GM19455 (cell line): ENCODE measurements around the gene COBL.

ENCODE experiments used
- ATAC-seq: cut with Tn5 transposase; IDR thresholded peaks from one replicate; pipeline ENCODE4 v1.9.1; 2021; ENCODE audit not compliant: unreplicated experiment

The COBL gene

DNA sequence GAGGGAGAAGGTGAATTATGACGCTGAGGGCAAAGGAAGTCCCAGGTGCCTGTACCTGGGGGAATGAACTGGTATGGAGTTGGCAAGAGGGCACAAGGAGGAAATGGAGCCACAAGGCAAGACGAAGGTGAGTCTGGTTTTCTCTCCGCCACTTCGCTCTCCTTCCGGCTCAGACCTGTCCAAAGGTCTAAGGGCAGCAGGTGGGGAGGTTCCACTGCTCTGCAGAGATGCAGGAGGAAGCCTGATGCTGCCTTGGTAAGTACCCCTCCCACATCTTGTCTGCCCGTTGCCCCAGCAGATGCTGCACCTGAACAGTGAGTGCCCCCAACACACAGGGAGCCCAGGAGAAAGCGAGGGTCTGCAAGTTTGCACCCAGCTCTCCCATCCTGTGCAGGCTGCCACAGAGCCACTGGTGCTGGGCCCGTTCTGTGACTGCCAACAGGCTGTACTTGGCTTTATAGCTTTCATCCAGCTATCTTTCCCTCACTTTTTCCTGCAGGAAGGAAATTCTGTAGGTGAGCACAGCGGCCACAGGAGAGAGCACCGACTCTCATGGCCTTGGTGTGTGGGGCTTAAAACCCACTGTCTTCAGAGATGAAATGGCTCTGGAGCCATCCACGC, 235.2 kb downstream of the COBL start:
- no peak for ATAC-seq

GRCh38 chr7:51080622-51081269, 235.9 kb downstream of the COBL start:
- no peak for ATAC-seq

DNA sequence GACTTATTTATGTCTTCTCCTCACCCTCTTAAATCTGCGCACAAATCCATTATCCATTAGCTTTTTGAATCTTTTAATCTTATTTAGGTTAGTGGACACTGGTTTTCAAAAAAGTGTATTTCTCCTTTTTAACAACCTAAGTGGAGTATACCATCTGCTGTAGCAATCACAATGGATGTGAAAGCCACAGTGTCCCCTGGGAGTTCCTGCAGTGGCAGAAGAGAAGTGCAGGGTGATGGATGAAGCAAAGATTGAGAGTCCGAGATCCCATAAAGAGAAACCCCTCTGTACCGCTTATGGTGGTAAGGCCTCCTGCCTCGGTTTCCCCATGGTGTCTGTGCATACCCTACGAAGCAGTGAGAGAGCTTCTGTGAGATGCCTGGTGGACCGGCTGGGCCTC, 236.4 kb downstream of the COBL start:
- no peak for ATAC-seq

DNA sequence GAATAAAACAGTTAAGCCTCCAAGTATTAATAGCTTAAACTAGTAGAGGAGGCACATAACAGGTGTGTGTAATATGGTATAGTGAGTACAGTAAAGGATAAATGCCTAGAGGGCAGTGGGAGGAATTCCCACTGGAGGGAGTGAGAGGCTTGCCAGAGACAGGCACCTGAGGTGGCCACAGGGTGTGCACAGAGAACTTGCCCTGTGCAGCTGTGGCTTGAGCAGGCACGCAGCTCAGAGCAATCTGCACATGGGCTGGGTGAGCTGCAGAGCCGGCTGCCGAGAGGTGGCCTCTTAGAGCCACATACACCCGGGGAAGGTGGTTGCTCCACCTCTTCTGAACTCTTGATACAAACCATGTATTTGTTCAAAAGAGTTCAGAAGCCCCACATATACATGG, 237.1 kb downstream of the COBL start:
- no peak for ATAC-seq

- no peak for ATAC-seq
Measured at GRCh38 chr7:51078653-51079052, 238.0 kb downstream of the COBL start.

DNA sequence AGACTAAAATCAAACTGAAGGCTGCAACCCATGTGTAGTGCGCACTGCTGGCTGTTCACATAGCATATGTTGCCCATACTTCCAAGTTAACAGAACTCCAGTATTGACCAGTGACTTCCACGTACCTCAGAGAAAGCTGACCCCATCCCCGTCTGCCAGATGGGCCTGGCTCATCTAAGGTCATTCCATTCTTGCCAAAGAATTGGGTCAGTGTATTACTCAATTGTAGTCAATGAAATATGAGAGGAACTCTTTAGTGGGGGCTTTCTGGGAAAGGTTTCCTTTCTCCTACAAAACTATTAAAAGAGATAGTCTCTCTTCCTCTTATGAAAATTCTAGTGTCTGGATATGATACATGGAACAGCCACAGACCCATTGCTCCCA, 238.6 kb downstream of the COBL start:
- ATAC-seq = no peak

DNA sequence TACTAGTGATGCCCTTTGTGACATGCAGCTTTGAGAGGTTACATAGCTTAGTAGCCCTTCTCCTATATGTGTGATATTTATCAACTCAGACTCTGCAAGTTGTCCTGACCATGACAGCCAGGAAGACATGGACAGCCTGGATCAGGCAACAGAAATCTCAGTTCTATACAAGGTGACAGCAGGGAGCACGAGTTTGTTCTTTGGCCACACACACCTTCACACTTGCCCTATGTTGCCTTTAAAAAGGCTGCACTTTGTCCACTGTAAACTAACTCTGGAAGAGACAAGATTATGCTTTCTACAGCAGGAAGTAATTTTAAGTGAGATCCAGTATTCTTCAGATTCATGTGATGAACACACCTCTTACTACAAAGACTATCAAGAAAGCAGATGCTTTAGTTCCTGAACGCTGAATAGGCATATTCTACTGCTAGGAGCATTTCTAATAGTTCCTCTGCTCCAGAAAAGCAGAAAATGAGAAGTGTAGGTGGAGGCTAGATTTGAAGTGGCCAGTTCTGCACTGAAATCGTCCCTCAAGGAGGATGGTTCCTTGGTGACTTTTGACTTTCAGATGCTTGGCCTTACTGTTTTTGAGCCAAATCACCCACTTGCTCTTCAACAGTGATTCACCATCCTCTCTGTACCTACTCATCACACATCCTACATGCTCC, 239.2 kb downstream of the COBL start:
- no peak for ATAC-seq

DNA sequence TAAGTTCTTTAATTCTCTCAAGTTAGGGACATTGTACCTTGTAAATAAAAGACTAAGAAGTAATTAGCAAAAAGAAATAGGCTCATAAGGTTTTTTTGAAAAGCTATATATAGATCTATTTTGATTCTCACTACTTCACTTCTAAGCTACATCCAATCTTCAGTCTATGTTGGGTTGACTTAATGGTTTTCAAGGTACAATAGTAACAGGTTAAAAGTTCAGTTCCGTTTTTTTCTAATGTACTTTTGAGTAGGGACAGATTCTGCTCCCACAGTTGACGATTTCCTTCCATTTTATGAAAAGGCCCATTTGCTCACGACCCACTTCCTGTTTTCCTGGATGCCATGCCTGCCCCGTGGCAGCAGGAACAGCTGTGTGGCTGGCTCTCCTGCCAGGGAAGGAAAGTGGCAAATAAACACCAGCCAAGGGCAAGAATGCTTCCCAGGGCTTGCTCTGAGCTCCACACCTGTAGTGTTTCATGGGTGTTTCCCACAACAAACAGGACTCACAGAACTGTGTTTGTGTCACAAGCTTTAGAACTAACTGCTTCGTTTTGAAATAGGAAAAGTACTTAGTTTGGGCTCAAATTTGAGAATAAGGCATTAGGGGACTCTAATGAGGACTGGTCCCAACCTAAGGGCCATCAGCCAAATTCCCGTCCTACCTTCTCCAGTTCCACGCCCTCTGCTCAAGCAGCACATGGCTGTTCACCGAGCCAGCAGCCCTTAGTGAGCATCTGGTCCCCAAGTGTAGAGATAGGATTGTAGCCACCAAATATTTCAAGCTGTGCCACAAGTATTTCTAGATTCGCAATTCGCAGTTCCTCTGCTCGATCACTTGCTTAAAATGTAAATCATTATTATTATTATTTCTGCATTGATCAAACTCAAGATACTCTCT, 240.7 kb downstream of the COBL start:
- no peak for ATAC-seq

DNA sequence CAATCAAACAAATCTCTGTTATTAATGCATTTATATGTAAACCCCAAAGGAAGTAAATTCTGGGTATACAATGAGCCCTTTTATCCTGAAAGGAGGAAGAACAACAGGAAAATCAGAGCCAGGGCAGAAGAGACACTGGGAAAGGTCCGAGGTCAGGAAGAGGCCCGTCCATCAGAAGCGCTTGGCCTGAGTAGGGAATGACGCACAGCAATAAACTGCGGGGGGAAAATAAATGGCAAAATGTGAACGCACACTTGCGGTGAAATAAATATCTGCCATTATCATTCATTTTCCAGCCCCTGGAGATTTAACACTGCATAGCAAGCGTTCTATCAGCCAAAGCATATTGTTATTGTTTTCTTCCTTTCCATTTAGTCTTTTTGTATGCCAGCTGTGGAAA, 243.4 kb downstream of the COBL start:
- no peak for ATAC-seq

DNA sequence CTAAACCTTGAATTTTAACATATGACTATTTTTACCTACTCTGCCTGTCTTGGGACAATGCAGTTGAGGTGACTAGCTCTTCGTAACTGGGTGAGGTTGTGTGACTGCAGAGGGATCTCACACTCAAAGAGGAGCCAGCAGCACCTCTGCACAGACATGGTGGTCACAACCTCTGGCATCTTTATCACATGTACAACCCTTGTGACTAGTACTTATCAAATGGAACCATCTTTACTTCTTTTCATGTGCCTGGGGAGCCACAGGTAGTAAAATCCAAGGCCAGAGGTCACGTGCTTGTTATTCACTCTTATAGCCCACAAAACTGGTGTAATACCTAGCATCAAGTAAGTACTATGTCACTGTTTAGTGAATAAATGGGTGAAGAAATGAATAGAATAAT, 244.3 kb downstream of the COBL start:
- ATAC-seq = no peak

- no peak for ATAC-seq
Measured at GRCh38 chr7:51071427-51071826, 245.2 kb downstream of the COBL start.

DNA sequence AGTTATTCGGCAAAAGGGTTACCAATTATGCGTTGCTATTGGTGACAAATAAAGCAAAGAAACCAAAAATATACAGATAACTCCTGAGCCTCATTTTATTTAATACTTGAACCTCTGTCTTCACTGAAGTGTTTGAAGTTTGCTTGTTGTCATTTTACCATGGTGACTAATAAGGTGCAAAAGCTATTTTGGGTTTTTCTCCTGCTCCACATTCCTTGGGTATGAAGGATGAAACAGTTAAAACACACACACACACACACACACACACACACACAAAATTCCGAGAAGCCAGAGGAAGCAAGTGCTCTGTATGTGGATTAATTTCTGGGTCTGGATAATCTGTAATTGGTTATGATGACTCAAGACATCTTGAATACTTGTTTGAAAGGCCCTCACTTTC, 246.5 kb downstream of the COBL start:
- ATAC-seq = no peak

- no peak for ATAC-seq
Measured at GRCh38 chr7:51069411-51070083, 247.1 kb downstream of the COBL start.

GRCh38 chr7:51068401-51068800, 248.2 kb downstream of the COBL start:
- no peak for ATAC-seq

DNA sequence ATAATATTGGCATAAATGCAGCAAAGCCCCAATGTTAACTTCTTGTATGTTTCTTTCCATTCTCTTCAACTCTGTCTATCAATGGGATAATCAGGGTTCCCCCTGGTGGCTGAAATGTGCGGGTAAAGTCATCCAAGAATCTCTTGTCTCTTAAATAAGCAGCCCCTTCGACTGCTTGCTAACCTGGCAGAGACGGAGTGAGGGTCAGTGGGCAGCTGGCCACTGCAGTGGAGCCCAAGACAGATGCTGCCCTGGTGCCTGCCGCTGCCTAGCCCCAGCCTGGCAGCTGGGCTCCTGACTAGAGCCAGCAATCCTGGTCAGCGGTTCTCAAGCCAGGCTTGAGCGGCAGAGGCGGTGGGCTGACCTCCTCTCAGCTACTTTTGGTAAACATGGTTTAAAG, 248.9 kb downstream of the COBL start:
- no peak for ATAC-seq

DNA sequence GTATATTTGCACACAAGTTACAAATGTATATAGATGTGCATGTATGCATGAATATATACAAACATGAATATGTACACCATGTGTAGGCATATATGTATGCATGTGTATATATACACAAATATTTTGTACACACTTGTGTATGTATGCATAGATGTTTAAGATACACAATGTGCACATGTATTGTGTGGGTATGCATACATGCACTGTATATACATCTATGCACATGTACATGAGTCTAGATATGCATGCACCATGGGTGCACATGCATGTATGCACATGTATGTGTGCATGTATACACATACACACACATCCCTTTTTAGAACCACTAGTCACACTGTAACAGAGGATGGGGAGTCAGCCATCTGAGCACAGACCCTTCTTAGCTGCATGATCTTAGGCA, 249.4 kb downstream of the COBL start:
- ATAC-seq = no peak

DNA sequence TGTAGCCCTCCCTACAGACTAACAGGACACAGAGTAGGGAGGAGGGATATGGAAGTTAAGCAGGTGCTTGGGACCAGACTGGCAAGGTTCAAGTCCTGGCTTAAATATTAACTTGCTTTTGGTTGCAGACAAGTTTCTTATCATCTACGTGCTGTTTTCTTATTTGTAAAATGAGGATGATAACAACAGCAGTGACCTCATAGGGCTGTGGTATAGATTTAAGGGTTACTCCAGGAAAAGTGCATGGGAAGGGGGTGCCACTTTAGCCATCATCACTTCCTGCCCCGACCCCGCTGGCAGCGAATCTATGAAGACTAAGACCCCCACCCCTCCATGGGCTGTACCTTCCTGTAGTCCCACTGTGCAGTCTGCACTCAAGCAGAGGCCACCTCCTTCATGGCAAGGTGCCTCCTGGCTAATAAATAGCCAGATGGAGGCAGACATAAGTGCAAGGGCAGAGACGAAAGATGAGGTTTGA, 250.2 kb downstream of the COBL start:
- ATAC-seq = no peak

DNA sequence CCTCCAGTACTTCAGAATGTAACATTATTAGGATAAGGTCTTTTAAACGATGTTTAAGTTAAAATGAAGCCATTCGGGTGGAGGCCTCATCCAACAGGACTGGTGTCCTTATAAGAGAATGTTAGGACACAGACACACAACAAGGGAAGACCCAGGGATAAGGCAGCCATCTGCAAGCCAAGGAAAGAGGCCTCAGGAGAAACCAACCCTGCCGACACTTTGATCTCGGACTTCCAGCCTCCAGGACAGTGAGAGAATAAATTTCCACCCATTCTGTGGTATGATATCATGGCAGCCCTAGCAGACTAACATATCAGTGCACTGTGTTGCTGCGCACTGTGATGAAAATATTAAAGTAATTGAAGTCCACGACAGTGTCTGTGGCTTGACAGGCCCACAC, 250.8 kb downstream of the COBL start:
- ATAC-seq = no peak

GRCh38 chr7:51064688-51065087, 251.9 kb downstream of the COBL start:
- ATAC-seq = no peak

- ATAC-seq = no peak
Measured at GRCh38 chr7:51062222-51062987, 254.2 kb downstream of the COBL start.
